GM19438 (cell line): ENCODE measurements around the gene NPPB.

Experiments used
- ATAC-seq: cut with Tn5 transposase; IDR thresholded peaks from one replicate; pipeline ENCODE4 v1.9.1; 2021; ENCODE audit warnings: low read depth; ENCODE audit not compliant: unreplicated experiment

The NPPB gene

DNA sequence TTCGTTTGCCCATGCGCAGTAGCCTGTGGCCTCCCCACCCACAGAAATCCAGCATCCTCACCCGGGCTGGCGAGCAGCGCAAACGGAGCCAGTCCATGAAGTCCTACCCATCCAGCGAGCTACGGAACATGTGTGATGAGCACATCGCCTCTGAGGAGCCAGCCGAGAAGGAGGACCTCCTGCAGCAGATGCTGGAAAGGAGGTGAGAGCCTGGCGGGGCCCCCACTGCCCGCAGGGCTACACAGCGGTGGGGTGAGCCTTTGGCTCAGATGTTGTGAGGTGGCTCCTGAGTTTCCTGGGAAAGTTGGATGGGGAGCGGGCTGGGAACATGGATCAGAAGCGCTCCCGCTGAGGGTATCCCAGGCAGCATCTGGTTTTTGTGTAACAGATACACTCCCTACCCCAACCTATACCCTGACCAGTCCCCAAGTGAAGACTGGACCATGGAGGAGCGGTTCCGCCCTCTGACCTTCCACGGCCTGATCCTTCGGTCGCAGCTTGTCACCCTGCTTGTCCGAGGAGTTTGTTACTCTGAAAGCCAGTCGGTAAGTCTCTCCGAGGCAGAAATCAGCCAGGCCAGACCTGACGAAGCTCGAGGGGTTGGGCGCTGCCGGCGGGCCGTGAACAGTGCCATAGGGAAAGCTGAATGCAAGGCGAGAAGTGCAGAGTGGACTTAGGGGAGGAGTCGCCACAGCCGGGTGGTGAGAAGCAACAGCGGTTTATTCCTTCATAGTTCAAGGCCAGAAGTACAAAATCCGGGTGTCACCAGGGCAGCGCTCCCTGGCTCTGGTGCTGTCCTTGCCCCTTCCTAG lies 21.6 kb downstream of the NPPB start:
- no peak for ATAC-seq

DNA sequence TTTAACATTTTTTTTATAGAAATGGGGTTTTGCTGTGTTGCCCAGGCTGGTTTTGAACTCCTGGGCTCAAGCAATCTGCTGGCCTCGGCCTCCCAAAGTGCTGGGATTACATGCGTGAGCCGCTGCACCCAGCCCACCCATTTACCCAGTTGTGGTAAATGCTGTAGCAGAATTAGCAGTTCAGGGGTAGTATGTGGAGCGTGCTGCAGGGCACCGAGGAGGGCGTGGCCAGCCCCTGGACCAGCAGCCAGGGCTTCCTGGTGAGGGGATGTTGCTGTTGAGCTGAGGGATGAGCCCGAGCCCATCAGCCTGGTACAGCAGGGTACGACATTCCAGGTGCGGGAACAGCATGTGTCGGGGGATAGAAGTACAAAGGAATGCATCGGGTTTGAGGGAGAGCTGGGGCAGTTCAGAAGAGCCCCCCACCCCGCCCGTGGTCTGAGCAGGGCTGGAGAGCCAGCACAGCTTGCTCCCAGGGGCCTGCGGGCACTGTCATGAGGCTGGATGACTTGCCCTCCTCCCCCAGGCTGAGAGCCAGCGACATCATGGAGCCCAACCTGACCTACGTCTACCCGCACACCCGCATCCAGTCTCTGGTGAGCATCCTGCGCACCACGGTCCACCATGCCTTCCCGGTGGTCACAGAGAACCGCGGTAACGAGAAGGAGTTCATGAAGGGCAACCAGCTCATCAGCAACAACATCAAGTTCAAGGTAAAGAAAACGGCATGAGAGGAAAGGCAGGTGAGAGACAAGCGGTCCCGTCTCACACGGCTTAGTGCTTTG lies 23.1 kb downstream of the NPPB start:
- ATAC-seq, result no peak

DNA sequence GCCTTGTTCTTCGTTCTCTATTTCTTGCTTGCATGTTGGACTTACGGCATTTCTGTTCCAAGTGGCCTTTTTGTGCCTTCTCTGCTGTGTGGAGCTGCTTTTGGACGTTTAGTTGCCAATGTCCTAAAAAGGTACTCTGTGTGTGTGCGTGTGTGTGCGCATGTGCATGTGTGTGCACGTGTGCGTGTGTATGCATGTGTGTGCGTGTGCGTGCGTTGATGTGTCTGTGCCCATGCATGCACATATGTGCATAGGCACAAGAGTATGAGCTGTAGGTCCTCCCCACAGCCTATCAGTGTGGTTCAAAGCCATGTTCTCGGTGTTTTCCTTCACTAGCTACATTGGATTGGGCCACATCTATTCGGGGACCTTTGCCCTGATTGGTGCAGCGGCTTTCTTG lies 24.8 kb downstream of the NPPB start:
- ATAC-seq, result no peak

DNA sequence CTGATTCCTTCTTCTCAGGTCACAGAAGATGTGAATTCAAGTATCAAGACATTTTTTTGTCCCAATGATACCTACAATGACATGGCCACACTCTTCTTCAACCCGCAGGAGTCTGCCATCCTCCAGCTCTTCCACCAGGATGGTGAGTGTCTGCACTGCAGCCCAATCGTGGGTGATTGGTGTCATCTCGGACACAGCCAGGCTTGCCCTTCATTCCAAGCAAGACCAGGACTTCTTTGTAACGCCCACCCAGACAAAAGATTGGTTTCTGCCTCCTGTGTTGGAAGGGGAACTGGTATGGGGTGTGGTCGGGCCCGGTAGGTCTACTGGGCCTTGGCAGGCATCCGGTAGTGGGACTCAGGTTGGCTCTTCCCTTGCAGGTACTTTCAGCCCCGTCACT lies 25.2 kb downstream of the NPPB start:
- no peak for ATAC-seq

DNA sequence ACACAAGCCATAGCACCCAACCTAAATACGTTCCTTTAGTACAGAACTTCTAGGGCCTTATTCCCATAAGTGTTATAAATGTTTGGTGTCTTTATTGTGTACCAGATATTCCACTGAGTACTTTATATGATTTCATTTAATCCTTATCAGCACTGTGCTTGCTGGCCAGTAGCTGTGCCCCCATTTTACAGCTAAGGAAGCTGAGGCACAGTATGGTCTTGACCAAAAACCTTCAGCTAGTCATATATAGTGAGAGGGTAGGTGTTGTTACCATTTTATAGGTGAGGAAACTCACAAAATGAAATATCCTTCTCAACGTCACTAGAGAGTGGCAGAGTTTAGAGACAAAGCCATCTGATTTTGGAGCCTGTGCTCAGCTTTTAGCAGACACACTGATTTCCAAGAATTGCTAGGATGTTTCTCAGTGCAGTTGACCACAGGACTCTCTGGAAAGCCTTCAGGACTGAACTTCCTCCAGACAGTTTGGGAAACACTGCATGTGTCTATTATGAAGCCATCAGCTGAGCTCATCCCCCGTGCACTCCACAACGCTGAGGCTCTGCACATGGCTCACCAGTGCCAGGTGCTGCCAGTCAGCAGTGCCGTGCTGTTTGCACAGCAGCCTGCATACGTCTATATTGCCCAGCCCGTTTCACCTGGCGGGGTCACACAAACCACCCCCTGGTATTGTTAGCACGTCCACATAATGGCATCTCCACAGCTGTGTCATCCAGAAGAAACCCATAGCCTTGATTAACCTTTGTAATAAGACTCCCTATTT lies 26.6 kb downstream of the NPPB start:
- no peak for ATAC-seq

DNA sequence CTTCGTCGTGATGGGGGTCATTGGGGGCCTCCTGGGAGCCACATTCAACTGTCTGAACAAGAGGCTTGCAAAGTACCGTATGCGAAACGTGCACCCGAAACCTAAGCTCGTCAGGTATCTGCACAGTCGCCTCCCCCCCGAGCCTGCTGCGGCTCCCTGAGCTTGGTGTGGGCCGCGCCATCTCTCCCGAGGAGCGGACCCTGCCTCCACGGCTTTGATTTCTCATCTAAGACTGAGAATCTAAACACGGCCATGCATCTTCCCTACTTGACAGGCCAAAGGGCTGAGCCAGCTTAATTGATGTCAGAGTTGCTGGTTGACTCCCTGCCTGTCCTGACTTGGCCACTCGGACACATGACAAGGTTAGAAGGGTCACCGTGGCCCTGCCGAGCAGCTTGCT lies 30.2 kb downstream of the NPPB start:
- no peak for ATAC-seq

GRCh38 chr1:11826946-11827345 lies 31.8 kb downstream of the NPPB start:
- no peak for ATAC-seq

- ATAC-seq, result no peak
These were observed 33.6 kb downstream of the NPPB start for GRCh38 chr1:11825131-11825530.

- ATAC-seq, result no peak
These were observed 35.2 kb downstream of the NPPB start for GRCh38 chr1:11823366-11824137.

DNA sequence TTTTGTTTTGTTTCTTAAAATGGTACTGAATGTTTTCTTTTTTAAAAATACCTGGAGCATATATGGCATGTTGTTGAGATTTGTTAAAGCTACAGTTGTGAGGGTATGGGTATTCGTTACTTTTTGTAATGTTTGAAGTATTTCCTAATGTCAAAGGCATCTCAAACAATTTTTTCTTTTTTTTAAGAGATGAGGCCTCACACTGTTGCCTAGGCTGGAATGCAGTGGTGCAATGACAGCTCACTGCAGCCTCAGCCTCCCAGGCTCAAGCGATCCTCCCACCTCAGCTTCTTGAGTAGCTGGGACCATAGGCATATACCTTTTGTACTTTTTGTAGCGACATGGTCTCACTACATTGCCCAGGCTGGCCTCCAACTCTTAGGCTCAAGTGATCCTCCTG lies 36.7 kb downstream of the NPPB start:
- no peak for ATAC-seq

GRCh38 chr1:11817192-11817591 lies 41.6 kb downstream of the NPPB start:
- no peak for ATAC-seq

DNA sequence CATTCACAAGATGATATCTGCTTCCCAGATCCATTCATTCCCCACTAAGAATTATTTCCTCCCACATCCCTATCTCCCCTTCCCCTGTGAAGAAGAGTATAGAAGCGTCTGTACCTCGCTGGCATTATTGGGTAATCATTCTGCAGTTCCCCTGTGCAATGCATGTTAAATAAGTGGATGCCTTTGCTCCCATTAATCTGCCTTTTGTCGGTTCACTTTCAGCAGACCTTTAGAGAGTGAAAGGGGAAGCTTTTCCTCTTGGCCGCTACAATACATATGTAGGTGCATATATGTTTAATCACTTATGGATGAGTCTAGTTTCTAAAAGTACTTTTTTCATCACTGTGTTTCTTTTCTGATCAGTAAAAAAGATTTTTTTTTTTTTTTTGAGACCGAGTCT lies 45.7 kb downstream of the NPPB start:
- ATAC-seq, result no peak
